Left kidney (tissue), 2 donors: ENCODE results near the gene TSSK6. TPM values are rescaled to one million over a fixed set of nuclear protein-coding genes. Genes with fewer than 3 reads are reported as not detected.

Experiments
- DNase-seq: peaks from one replicate; pipeline ENCODE4 v3.0.0-alpha.2; 2013
- polyA plus RNA-seq: library from polyadenylated mRNA; unstranded; fragments of 120-200 nt; gene quantifications from one replicate; pipeline ENCODE4 v1.2.1, GENCODE V29; 2013; ENCODE audit not compliant: insufficient read length

Gene TSSK6
- polyA plus RNA-seq, 1 donor = 0.91 TPM

DNA sequence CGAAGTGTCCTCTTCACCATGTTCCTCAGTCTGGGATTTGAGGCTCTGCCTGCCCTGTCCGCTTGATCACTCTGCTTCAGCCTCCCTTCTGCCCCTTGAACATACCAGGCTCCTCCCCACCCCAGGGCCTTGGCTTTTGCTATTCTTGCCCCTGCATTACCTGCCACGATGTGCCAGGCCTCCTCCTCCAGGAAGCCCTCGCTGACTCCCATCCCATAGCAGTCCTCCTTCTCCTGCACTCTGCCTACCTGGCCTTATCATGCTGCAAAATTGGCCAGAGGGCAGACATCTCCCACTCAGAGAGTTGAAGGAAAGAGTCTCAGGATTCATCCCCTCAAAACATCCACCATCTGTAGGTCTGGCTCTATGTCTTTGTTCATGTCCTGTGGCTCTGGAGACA is 15.5 kb upstream of the TSSK6 start:
- DNase-seq = no peak

DNA sequence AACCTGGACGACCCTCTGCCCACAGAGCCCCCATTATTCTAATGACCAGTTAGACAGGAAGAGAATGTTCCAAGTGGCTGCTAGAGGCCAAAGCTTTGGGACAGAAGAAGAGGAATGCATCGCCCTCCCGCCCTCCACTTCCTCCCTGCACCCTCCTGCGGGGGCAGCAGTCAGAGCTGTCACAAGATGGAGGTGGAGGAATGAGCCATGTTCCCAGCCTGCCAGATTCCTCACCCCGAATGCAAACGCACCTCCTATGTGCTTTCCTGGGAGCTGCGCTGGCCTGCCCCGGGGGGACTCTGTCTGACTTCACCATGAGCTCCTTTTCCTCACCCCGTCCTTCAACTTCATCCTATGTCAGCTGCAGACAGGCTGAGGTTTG is 15.1 kb upstream of the TSSK6 start:
- no peak for DNase-seq

DNA sequence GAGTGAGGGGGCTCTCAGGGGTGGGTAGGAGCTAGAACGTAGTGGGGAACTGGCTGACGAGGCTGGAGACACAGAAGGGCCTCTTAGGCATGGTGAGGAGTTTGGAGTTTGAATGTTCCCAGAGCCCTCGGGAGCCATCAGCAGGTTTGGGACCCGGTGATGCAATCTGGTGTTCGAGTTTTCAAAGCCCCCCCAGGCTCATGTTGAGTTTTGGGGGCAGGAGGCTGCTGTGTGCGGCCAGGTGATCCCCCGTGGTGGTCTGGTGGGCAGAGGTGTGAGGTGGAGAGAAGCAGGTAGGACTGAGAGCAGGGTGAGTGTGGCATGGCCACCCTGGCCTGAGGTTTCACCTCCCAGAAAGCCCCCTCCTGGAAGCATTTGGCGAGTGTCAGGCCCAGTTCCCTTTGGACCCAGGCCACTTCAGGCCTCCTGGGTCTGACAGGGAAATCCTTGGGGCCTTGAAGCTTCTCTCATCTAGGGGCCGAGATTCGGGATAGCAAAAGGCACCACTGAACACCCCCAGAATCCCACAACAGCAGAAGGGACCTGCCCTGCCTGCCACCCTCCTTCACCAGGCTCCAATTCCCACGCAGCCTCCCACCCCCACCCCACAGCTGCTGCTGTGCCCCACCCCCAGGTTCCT is 14.6 kb upstream of the TSSK6 start:
- no peak for DNase-seq

DNA sequence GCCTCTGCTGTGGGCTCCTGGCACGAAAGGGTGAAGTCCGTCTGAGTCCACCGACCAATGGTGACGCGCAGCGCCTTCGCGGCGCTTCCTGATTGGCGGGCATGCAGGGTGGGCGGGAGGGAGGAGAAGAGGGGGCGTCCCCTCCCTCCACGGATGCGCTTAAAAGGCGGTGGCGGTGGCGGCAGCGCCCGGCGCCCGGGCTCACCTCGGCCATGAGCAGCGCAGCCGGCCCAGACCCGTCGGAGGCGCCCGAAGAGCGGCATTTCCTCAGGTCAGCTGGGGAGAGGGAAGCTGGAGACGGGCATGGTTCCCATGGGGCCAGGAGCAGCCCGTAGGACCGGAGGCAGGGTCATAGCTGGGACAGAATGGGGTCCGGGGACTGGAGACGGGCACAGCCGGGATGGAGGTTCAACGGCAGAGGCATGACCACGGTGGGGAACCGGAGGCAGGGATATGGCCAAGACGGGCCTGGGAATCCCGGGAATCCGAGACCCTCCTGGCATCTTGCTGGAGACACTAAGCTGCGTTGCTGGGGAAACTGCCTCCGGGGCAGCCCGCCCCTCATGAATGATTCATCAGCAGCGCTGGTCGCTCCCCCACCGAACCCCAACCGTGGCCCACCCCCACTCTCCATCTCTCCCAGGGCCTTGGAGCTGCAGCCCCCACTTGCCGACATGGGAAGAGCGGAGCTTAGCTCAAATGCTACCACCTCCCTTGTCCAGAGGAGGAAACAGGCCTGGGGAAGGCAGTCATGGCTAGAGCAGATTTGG is 13.6 kb upstream of the TSSK6 start, which contains the start of gene YJEFN3:
YJEFN3 (plus strand) TSS at position 191 of the 770 bp plus-strand sequence; CDS start at position 213, 22 bp downstream.
- DNase-seq = no peak

- no peak for DNase-seq
Observed at GRCh38 chr19:19527674-19528625, 12.6 kb upstream of the TSSK6 start.

DNA sequence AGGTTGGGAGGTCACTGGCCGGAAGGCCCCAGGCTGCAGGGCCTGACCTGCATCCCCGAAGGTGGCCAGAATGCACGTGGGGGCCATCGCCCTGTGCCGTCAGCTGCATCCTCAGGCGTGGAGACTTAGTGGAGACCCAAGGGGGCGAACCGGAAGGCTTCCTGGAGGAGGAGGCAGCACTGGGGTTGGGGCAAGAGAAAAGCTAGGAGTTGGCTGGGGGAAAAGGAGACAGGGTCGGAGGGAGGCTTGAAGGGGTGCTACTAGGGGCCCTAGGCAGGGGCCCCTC is 12.0 kb upstream of the TSSK6 start:
- no peak for DNase-seq

- no peak for DNase-seq
Observed at GRCh38 chr19:19526581-19527370, 11.4 kb upstream of the TSSK6 start.

DNA sequence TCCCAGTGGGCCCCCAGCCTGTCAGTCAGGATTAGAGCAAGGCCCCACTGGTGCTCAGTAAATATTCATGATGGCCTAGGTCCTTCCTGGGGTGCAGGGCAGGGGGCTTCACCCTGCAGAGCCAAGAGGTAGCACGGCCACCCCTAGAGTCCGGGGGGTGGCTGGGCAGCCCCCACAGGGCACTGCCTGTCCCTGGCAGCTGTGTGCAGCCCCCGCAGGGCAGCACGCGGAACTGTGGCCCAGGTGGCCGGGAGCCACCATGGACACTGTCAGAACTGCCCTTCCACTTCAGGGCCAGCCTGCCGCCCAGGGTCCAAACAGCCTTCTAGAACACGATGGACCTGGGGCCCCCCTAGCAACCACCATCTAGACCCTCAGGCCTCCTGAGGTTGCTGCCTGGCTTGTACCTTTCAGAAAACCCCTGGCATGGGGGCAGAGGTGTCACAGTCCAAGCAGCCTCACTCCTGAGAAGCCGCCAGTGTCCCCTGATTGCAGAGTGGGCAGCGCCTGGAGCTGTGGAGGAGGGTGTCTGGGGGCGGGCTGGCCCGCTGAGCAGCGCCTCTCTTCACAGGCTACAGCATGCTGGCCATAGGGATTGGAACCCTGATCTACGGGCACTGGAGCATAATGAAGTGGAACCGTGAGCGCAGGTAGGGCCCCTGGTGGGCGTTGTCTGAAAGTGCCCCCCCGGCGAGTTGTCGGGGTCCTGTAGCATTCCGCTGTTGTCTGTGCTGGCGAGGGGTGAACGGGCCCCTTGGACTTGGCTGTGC is 10.4 kb upstream of the TSSK6 start:
- no peak for DNase-seq

GRCh38 chr19:19524053-19524452 is 8.7 kb upstream of the TSSK6 start:
- no peak for DNase-seq

DNA sequence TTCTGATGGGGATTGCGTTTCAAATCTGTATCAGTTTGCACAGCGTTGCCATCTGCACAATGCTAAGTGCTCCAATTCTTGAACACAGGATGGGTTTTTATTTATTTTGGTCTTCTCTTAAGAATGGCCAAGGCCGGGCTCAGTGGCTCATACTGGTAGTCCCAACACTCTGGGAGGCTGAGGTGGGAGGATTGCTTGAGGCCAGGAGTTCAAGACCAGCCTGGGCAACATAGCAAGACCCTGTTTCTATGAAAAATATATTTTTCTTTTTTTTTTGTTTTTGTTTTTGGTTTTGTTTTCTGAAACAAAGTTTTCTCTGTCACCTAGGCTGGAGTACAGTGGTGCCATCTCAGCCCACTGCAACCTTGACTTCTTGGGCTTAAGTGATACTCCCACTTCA is 7.8 kb upstream of the TSSK6 start:
- DNase-seq = no peak

DNA sequence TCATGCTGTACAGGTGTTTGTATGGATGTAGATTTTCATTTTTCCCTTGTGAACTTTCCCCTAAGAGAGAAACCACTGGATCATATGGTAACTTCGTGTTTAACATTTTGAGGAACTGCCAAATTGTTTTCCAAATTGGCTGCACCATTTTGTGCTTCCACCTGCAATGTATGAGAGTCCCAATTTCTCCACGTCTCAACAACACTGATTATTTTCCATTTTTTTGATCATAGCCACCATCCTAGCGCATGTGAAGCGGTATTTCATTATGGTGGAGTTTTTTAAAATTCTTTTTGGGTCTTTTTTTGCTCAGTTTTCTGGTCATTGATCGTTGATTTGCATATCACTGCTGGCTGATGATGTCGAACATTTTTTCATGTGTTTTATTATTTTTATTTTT is 5.6 kb upstream of the TSSK6 start:
- DNase-seq = no peak

DNA sequence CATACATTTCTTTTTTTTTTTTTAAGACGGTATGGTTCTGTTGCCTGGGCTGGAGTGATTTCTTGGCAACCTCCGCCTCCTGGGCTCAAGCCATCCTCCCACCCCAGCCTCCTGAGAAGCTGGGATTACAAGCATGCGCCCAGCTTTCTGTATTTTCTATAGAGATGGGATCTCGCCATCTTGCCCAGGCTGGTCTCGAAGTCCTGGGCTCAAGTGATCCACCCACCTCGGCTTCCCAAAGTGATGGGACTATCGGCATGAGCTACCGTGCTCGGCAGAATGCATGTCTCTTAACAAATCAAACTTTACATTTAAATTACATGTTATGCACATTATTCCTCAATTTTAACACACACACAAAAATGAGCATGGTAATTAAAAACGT is 1.9 kb upstream of the TSSK6 start:
- DNase-seq = no peak

DNA sequence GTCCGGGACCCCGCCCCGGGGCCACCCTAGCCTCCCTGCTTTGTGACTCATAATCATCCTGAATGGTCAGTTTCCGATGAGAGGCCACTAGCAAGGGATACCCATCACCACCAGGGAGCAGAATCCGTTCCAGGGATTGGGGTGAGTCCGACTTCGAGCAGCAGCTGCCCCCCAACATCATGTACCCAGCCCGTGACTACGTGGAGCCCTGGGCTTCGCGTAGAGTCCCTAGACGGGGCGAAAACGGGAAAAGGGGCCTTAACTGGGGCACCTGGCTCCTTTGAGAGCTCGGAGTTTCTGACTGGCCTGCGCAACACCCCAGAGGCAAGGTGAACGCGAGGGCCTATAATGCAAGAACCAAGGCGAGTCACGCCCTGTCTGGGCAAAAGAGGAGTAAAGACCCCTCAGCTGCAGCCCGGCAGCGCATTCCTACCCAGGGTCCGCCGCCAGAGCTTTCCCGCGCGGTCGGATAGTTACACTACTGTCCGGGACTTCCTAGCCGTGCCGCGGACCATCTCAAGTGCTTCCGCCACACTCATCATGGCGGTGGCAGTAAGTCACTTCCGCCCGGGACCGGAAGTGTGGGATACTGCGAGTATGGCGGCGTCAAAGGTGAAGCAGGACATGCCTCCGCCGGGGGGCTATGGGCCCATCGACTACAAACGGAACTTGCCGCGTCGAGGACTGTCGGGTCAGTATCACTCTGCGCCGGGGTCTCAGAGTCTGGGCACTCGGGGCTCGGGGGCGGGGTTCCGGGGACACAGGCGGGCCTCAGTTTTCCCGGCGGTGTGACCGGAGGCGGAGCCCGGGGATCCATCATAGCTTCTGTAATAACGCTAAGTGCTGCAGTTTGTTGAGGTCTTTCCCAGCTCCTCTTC is 533 bp upstream of the TSSK6 start, which contains the start of gene NDUFA13:
NDUFA13 (plus strand) TSS at position 584 of the 878 bp plus-strand sequence; CDS start at position 598, 14 bp downstream.
- peak; percentile 97 for DNase-seq

DNA sequence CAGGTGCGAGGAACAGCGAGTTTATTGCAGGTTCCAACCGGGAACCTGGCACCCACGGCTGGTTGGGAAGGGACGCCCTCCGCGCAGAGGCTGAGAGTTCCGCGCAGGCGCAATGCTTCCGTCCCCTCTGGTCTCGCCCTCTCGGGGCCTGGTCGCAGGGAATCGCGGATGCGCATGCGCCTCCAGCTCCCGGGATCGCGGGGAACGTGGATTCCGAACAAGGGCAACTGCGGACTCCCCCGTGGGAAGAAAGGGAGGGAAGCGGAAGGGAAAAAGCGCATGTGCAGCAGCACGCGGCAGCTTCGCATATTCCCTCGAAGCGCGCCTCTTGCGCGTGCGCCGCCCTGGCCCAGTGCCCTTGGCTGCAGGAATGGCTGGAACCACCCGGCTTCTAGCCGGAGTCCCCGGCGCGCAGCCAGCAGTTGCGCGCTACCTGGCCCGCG is 1.1 kb downstream of the TSSK6 start:
- peak; percentile 63 for DNase-seq

DNA sequence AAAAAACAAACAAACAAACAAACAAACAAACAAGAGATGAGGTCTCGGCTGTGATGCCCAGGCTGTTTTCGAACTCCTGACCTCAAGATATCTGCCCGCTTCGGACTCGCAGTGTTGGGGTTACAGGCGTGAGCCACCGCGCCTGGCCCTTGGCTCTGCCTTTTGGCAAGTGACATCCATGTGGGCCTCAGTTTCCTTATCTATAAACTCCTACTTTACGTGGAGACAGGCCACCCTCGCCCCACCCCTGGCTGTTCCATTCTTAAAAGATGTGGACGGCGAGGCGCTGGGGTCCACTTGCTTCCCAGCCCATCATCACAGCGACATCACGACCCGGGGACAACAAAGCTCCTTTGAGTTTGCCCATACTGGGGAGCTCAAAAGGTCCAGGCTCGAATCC is 1.7 kb downstream of the TSSK6 start:
- DNase-seq = no peak

- no peak for DNase-seq
Observed at GRCh38 chr19:19510432-19510831, 4.9 kb downstream of the TSSK6 start.

- no peak for DNase-seq
Observed at GRCh38 chr19:19508217-19508616, 7.1 kb downstream of the TSSK6 start.

- DNase-seq = no peak
Observed at GRCh38 chr19:19507354-19507753, 8.0 kb downstream of the TSSK6 start.

- DNase-seq = no peak
Observed at GRCh38 chr19:19506592-19506991, 8.8 kb downstream of the TSSK6 start.
